ENCODE data around the gene TTC39A.
"Not testable (repeated sequence)": the region's sequence is repeated elsewhere in the genome, so short reads cannot be mapped to it uniquely, and the experiment has no call there.

Gene TTC39A

GRCh38 chr1:51264451-51264850 lies 65.9 kb downstream of the TTC39A start:
- DNase-seq: no peak

DNA sequence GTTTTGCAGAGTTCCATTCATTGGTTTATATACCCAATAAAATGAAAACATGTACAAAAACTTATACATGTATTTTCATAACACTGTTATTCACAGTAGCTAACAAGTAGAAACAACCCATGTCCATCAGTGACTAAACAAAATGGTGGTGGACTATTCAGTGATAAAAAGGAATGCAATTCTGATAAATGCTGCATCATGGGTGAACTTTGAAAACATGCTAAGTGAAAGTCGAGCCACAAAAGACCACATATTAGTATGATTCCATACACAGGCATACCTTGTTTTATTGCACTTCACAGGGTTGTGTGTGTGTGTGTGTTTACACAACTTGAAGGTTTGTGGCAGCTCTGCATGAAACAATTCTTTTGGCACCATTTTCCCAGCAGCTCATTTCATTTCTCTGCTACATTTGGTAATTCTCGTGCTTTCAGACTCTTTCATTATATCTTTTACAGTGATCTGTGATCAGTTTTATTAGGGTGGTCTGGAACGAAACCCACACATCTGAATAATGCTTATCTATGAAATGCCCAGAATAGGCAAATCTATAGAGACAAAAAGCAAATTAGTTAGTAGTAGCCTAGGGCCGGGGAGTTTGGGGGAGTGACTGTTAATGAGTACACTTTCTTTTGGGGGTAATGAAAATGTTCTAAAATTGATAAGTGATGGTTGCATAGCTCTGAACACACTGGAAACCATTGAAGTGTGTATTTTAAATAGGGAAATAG lies 67.0 kb downstream of the TTC39A start:
- no peak for DNase-seq

- no peak for DNase-seq
Measured at GRCh38 chr1:51255331-51255730, 75.0 kb downstream of the TTC39A start.

DNA sequence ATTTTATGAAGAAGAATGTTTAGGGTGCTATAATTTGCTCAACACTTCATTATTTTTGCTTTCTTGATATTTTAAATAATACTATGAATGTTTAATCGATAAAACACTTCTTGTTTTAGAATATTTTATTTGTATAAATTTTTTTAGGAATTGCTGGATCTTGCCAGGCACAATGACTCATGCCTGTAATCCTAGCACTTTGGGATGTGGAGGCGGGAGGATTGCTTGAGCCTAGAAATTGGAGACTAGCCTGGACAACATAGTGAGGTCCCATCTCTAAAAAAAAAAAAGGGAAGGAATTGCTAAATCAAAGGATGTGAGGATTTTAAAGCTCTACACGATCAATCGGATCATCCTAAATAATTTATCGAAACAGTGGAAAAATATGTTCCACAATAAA lies 76.7 kb downstream of the TTC39A start:
- no peak for DNase-seq

DNA sequence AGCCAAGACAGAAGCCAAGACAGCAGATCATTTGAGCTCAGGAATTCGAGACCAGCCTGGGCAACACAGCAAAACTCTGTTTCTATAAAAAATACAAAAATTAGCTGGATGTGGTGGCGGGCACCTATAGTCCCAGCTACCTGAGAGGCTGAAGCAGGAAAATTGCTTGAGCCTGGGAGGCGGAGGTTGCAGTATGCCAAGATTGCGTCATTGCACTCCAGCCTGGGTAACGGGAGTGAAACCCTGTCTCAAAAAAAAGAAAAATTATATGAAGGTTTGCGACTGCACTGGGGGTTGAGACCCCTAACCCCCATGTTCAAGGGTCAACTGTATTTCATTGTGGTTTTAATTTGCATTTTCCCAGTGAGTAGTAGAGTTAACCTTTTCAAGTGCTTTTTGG lies 78.0 kb downstream of the TTC39A start:
- DNase-seq: no peak

DNA sequence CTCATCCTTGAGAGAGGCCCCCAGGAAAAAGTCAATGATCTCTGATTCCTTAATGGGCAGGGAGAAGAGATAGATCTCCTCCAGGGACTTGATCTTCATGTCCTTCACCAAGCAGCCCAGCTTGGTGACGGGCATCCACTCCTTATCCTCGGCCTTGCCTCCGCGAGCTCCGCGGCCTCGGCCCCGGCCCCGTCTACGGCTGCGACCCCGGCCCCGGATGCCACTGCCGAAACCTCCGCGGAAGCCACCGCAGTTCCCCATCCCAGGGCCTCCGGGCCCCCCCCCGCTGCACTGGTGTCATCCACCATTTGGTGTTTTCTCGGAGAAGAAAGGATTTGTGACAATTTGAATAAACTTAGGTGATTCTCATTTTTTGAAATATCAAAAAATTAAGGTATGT lies 79.2 kb downstream of the TTC39A start:
- not testable (repeated sequence) for DNase-seq

- DNase-seq: not testable (repeated sequence)
Measured at GRCh38 chr1:51250729-51251128, 79.6 kb downstream of the TTC39A start.

GRCh38 chr1:51249445-51249844 lies 80.9 kb downstream of the TTC39A start:
- no peak for DNase-seq

GRCh38 chr1:51247499-51247898 lies 82.9 kb downstream of the TTC39A start:
- no peak for DNase-seq

DNA sequence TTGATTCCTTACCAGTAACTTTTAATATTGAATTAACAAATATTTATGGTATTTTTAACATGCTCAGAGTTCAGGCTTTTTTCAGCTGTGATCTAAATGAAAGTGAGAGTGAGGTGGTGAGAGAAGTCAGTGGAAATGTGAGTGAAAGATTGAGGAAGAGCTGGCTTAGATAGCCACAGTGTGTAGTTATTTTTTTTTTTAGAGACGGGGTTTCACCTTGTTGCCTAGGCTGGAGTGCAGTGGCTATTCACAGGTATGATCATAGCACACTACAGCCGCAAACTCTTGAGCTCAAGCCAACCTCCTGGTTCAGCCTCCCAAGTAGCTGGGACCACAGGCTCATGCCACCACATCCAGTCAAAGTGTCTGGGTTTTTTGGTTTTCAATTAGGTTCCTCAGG lies 83.3 kb downstream of the TTC39A start:
- no peak for DNase-seq

GRCh38 chr1:51242546-51242945 lies 87.8 kb downstream of the TTC39A start:
- DNase-seq: no peak

DNA sequence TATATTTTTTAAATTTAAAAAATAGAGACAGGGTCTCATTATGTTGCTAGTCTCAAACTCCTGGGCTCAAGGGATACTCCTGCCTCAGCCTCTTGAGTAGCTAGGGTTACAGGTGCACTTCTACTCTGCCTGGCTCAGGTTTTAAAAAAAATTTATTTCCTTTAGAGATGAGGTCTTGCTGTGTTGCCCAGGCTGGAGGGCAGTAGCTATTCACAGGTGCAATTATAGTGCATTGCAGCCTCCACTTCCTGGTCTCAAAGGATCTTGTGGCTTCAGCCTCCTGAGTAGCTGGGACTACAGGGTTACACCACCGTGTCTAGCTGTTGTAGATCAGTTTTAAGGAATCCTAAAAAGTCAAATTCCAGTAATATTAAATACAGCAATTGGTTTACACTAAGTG lies 89.2 kb downstream of the TTC39A start:
- DNase-seq: no peak

- DNase-seq: no peak
Measured at GRCh38 chr1:51240084-51240483, 90.3 kb downstream of the TTC39A start.

DNA sequence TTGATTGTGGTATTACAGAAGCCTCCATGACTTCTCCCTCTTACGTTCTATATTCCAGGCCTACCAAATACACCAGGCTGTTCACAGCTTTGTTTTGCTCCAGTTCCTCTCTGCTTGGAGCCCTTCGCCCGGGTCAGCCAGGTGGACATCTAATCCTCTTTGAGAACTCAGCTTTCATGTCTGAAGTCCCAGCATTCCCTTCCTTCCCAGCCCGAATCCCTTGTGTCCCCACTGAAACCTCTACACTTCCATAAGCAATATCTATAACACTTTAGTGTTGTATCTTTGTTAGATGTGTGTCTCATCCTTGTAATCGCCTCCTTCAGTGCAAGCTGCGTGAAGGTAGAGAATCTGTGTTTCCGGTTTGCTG lies 92.3 kb downstream of the TTC39A start:
- DNase-seq: no peak

- no peak for DNase-seq
Measured at GRCh38 chr1:51237351-51238033, 92.9 kb downstream of the TTC39A start.
